SH-SY5Y (cell line): ENCODE data around the gene GMIP.

Experiments used
- GATA2 ChIP-seq: IDR thresholded peaks from 2 replicates; pipeline ENCODE4 v1.6.1; 2011; ENCODE audit warnings: mild to moderate bottlenecking, low read depth, low read length
- GATA3 ChIP-seq: IDR thresholded peaks from 2 replicates; pipeline ENCODE4 v1.6.1; 2011; ENCODE audit warnings: low read depth, mild to moderate bottlenecking, low read length, moderate library complexity

- TF ChIP-seq GATA2 (no peak), GATA3 (no peak)
Measured at GRCh38 chr19:19610376-19611202, 32.9 kb downstream of the GMIP start.
